GM23338 (cell line): ENCODE measurements around the gene MTA1.

Experiments used
- CTCF ChIP-seq, 2 experiments: fragments of 200-600 bp in 1 of 2; sonication (generic) in 1 of 2; conservative IDR thresholded peaks; 2 replicates each; pipeline versions ENCODE4 v1.5.1 to v1.6.1; 2016 to 2017; ENCODE audit warnings: antibody characterized with exemption in 2 of 2, low read depth in 2 of 2, mild to moderate bottlenecking in 2 of 2, moderate library complexity in 1 of 2
- ETS1 ChIP-seq: IDR thresholded peaks from 2 replicates; pipeline ENCODE4 v1.6.1; 2016; ENCODE audit warnings: antibody characterized with exemption
- EZH2 ChIP-seq: fragments of 200-600 bp; sonication (generic); IDR thresholded peaks from one replicate; pipeline ENCODE4 v1.8.0; 2017; ENCODE audit warnings: antibody characterized with exemption, mild to moderate bottlenecking, low read depth; ENCODE audit not compliant: unreplicated experiment
- EZH2phosphoT487 ChIP-seq: fragments of 200-600 bp; sonication (generic); IDR thresholded peaks from one replicate; pipeline ENCODE4 v1.8.1; 2018; ENCODE audit warnings: antibody characterized with exemption; ENCODE audit not compliant: unreplicated experiment
- JUNB ChIP-seq: IDR thresholded peaks from one replicate; pipeline ENCODE4 v1.6.1; 2016; ENCODE audit warnings: antibody characterized with exemption; ENCODE audit not compliant: unreplicated experiment
- NANOG ChIP-seq: IDR thresholded peaks from 2 replicates; pipeline ENCODE4 v1.6.1; 2016; ENCODE audit warnings: antibody characterized with exemption, borderline replicate concordance
- POLR2AphosphoS5 ChIP-seq: IDR thresholded peaks from 2 replicates; pipeline ENCODE4 v1.6.1; 2016; ENCODE audit warnings: antibody characterized with exemption, low read depth
- REST ChIP-seq: IDR thresholded peaks from one replicate; pipeline ENCODE4 v1.6.1; 2018; ENCODE audit warnings: antibody characterized with exemption; ENCODE audit not compliant: unreplicated experiment
- TF ChIP-seq, protein P1 (sequence below): fragments of 250-450 bp; sonication (Bioruptor Pico); IDR thresholded peaks from 2 replicates; pipeline ENCODE4 v1.5.0; 2020; ENCODE audit warnings: mild to moderate bottlenecking, moderate library complexity

- TF ChIP-seq CTCF (conservative IDR thresholded peaks at IDR 0.05; ENCODE audit: low read depth in 2 of 2), result no peak
- TF ChIP-seq REST, result no peak
- no peak for TF ChIP-seq POLR2AphosphoS5
- no peak for TF ChIP-seq JUNB
- TF ChIP-seq EZH2, result no peak
- no peak for TF ChIP-seq EZH2phosphoT487
- TF ChIP-seq ETS1, result no peak
- TF ChIP-seq NANOG, result no peak
- TF ChIP-seq, protein P1, sequence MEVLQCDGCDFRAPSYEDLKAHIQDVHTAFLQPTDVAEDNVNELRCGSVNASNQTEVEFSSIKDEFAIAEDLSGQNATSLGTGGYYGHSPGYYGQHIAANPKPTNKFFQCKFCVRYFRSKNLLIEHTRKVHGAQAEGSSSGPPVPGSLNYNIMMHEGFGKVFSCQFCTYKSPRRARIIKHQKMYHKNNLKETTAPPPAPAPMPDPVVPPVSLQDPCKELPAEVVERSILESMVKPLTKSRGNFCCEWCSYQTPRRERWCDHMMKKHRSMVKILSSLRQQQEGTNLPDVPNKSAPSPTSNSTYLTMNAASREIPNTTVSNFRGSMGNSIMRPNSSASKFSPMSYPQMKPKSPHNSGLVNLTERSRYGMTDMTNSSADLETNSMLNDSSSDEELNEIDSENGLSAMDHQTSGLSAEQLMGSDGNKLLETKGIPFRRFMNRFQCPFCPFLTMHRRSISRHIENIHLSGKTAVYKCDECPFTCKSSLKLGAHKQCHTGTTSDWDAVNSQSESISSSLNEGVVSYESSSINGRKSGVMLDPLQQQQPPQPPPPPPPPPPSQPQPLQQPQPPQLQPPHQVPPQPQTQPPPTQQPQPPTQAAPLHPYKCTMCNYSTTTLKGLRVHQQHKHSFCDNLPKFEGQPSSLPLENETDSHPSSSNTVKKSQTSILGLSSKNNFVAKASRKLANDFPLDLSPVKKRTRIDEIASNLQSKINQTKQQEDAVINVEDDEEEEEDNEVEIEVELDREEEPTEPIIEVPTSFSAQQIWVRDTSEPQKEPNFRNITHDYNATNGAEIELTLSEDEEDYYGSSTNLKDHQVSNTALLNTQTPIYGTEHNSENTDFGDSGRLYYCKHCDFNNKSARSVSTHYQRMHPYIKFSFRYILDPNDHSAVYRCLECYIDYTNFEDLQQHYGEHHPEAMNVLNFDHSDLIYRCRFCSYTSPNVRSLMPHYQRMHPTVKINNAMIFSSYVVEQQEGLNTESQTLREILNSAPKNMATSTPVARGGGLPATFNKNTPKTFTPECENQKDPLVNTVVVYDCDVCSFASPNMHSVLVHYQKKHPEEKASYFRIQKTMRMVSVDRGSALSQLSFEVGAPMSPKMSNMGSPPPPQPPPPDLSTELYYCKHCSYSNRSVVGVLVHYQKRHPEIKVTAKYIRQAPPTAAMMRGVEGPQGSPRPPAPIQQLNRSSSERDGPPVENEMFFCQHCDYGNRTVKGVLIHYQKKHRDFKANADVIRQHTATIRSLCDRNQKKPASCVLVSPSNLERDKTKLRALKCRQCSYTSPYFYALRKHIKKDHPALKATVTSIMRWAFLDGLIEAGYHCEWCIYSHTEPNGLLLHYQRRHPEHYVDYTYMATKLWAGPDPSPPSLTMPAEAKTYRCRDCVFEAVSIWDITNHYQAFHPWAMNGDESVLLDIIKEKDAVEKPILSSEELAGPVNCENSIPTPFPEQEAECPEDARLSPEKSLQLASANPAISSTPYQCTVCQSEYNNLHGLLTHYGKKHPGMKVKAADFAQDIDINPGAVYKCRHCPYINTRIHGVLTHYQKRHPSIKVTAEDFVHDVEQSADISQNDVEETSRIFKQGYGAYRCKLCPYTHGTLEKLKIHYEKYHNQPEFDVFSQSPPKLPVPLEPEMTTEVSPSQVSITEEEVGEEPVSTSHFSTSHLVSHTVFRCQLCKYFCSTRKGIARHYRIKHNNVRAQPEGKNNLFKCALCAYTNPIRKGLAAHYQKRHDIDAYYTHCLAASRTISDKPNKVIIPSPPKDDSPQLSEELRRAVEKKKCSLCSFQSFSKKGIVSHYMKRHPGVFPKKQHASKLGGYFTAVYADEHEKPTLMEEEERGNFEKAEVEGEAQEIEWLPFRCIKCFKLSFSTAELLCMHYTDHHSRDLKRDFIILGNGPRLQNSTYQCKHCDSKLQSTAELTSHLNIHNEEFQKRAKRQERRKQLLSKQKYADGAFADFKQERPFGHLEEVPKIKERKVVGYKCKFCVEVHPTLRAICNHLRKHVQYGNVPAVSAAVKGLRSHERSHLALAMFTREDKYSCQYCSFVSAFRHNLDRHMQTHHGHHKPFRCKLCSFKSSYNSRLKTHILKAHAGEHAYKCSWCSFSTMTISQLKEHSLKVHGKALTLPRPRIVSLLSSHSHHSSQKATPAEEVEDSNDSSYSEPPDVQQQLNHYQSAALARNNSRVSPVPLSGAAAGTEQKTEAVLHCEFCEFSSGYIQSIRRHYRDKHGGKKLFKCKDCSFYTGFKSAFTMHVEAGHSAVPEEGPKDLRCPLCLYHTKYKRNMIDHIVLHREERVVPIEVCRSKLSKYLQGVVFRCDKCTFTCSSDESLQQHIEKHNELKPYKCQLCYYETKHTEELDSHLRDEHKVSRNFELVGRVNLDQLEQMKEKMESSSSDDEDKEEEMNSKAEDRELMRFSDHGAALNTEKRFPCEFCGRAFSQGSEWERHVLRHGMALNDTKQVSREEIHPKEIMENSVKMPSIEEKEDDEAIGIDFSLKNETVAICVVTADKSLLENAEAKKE (CRISPR knock-in tag), result no peak
These were observed 72.7 kb downstream of the MTA1 start for GRCh38 chr14:105492031-105492970.
